ENCODE measurements around the gene COL26A1.

COL26A1 gene

DNA sequence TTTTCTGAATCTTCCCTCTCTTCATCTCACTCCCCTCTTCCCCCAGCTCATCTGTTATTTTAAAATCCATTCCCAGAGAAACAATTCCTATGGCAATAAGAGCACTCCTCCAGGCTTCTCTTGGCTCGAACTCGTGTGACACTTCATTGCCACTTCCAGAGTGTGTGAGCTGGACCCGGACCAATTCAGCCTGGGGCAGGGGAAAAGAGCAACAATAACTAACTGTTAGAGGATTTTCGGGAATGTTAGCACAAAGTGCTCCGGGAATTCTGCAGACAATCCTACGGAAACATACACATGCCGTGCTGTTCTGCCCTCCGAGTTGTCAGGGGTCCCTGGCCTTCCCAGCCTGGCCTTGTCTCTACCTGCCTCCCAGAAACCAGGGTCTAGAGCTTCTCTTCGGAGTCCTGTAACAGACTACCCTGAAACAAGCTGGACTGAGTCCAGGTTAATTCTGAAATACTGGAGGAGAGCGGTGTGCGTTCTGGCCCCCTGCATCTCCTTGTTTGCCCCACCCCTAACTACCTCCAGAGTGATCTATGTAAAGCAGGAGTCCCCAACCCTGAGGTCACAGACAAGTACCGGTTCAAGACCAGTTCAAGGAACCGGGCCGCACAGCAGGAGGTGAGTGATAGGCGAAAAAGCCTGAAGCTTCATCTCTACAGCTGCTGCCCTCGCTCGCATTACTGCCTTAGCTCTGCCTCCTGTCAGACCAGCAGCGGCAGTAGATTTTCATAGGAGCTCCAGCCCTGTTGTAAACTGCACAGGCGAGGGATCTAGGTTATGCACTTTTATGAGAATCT, 11.3 kb downstream of the COL26A1 start:
- no peak for DNase-seq (ENCODE audit: low read depth)

DNA sequence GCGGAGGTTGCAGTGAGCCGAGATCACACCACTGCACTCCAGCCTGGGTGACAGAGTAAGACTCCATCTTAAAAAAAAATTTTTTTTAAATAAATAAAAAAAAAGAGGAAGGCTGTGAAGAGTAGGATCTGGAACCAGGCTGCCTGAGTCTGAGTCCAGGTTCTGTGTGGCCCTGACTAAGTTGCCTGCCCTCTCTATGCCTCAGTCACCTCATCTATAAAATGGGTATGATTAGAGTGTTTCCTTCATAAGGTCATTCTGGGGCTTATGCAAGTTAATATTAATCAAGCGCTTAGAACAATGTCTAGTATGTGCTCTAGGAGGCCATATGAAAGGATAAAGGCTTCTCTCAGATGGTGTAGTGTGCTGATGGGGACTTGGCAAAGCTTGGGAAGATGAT, 12.3 kb downstream of the COL26A1 start:
- DNase-seq (ENCODE audit: low read depth), result no peak

DNA sequence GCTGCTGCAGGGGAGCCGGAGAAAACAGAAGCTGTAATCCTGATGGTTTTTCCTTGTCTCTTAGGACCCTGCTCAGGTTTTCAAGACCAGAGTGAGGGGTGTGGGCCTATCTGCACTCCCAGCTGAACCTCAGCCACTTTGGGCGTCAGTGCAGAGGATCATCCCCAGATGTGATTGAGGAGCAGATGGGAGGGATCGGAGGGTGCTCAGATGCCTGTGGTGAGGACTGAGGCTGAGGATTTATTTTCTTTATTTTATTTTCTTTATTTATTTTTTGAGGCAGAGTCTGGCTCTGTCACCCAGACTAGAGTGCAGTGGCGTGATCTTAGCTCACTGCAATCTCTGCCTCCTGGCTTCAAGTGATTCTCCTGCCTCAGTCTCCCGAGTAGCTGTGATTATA, 13.9 kb downstream of the COL26A1 start:
- no peak for DNase-seq (ENCODE audit: low read depth)

DNA sequence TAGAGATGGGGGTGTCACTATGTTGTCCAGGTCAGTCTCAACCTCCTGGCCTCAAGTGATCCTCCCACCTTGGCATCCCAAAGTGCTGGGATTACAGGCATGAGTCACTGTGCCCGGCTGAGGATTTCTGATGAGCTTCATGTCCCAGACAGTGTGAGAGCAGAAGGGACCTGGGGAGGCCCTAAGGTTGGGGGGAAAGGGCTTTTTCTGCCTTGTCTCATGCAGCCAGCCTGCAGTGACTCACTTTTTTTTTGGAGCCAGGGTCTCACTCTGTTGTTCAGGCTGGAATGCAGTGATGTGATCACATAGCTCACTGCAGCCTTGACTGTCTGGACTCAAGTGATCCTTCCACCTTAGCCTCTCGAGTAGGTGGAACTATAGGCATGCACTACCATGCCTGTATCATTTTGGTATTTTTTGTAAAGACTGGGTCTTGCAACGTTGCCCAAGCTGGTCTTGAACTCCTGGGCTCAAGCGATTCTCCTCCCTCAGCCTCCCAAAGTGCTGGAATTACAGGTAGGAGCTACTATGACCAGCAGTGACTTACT, 14.6 kb downstream of the COL26A1 start:
- DNase-seq (ENCODE audit: low read depth), result no peak

DNA sequence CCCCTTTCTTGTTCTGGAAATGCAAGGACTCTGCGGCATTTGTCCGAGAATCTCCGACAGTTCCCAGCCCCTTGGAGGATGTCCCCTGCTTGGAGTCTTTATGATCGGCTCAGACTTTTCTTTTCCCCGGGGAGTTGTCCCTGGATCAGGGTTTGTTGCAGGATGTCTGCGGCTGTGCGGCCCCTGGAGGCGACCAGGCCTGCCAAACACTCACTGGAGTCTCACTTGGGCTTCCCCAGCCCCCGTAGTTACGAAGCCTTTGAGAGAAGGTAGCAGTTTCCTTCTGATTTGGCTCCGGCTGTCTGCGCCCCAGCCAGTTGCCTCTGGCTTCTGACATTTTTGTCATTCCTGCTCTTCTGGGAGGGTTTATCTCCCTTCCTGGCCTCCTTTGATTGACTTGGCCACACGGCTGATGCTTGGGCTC, 16.1 kb downstream of the COL26A1 start:
- no peak for DNase-seq (ENCODE audit: low read depth)

DNA sequence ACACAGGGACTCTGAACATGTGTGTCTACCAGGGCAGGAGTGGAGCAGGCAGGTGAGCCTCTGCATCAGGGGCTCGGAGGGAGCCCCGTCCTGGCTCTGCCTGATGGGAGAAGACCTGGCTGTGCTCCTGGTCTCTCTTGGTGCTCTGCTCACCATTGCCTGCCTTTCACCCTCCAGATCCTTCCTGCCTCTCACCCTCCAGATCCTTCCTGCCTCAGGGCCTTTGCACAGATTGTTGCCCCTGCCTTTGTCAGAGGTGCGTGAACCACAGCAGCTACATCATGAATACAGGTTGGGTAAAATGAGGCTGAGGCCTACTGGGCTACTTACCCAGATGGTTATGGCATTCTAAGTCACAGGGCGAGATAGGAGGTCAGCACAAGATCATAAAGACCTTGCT, 16.6 kb downstream of the COL26A1 start:
- no peak for DNase-seq (ENCODE audit: low read depth)

DNA sequence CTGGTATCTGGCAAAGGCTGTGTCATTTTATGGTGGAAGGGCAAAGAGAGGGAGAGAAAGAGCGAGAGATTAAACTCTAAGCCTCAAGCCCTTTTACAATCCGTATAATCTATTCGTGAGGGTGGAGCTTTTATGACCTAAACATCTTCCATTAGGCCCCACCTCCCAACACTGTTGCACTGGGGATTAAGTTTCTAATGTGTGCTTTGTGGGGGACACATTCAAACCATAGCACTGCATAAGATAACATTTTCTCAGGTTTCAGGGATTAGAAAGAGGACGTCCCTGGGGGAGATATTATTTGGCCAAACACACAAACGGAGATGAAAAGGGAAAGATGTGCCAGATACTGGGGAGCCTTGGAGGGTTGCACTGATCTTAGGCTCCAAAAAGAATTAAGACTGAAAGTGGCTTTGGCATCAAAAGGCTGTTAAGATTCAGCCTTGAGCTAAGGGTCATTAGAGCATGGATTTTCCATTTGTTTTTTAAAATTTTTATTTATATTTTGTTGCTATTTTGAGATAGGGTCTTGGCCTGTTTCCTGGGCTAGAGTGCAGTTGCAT, 19.0 kb downstream of the COL26A1 start:
- DNase-seq (ENCODE audit: low read depth), result no peak

DNA sequence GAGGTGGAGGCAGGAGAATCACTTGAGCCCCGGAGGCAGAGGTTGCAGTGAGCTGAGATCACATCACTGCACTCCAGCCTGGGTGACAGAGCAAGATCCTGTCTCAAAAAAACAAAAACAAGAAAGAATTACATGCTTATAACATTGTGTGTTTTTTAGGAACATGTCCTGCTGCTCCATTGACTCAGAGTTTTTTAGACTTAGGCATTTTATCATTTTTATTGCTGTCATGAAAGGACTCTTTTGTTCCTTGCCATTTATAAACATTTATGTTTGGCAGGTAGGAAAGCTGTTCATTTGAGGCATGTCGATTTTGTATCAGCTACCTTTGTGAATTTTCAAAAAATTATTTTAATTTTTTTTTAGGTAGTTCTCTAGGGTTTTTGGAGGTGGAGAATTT, 20.3 kb downstream of the COL26A1 start:
- DNase-seq (ENCODE audit: low read depth), result no peak

DNA sequence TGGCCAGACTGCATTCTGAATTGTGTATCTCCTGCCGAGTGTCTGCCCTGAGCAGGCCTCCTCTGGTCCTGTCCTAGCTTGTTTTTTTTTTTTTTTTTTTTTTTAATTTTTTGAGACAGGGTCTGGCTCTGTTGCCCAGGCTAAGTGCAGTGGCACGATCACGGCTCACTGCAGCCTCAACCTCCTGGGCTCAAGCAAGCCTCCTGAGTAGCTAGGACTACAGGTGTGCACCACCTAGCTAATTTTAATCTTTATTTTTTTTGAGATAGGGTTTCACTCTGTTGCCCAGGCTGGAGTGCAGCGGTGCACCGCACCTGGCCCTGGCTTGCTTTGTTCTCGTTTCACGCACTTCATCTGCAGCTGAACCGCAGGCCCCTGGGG, 23.5 kb downstream of the COL26A1 start:
- DNase-seq (ENCODE audit: low read depth), result no peak

DNA sequence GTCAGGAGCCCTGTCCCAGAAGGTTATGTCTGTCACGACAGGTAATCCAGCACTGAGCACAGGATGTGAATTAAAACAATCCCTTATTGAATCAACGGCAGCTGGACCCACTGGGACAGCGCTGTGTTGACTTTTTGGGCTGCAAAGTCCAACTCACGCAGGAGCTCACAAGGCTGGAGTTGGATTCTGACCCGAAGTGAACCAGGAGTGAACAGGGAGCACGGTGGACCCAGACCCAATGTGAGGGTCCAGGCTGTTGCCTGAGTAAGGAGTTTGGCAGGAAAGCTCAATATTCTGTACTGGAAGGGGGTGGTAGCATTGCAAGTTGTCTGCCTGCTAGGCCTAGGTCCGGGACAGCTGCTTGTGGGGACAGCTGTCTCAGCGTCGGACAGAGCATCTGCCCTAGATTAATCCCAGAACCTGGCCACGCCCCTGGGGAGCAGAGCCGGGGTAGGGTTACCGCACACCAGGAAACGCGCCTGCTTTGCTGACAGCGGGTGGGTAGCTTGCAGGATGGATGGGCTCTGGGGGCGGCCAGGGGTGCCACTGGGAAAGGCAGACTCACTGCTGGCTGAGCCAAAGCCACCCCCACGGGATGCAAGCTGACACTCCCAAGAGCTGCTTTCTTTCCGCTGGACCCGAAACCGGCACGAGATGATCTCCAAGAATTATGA, 24.0 kb downstream of the COL26A1 start:
- no peak for DNase-seq (ENCODE audit: low read depth)

DNA sequence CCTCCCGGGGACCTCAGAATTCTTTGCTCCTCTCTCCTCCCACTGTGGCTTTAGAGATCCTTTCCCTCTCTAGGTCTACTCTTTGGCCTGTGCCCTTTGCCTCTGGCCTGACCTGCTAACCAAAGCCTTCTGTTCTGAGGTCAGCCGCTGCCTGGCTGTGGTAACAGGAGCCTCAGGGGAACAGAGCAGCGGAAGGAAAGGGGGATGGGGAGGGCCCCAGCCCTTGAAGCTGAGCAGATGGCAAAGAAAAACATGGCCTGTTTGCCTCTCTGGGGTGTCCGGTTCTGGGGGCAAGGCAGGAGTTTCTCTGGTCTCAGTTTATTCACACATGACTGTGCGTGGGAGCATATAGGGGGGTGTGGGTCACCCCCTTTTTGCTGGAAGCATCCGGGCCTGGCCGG, 28.2 kb downstream of the COL26A1 start:
- DNase-seq (ENCODE audit: low read depth), result no peak

DNA sequence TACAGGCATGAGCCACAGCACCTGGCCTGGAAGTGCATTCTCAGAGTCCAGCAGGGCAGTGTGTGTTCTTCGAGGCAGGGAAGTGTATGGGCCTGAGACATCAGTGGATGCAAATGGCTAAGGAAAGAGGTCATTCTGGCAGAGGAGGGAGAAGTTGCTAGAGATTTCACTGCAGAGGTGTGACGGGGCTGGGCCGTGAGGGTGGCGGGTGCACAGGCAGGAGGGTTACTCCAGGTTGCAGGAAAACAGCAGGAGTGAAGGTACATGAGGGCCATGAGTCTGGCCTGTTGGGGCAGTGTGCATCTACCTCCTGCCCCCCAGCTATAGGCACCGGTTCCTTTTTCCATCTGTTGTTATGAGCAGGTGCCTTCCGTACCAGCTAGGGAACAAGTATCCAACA, 29.3 kb downstream of the COL26A1 start:
- no peak for DNase-seq (ENCODE audit: low read depth)

DNA sequence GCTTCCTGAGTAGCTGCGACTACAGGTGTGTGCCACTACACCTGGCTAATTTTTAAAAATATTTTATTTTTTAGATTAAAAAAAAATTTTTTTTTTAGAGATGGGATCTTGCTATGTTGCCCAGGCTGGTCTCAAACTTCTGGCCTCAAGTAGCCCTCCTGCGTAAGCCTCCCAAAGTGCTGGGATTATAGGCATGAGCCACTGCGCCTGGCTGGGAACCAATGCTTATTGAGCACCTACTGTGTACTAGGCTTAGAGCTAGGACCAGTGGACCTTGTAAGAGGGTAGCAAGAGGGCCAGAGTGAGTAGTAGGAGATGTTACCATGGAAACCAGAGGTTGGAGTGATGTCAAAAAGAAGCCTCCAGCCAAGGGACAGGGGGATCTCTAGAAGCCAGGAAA, 31.2 kb downstream of the COL26A1 start:
- no peak for DNase-seq (ENCODE audit: low read depth)

DNA sequence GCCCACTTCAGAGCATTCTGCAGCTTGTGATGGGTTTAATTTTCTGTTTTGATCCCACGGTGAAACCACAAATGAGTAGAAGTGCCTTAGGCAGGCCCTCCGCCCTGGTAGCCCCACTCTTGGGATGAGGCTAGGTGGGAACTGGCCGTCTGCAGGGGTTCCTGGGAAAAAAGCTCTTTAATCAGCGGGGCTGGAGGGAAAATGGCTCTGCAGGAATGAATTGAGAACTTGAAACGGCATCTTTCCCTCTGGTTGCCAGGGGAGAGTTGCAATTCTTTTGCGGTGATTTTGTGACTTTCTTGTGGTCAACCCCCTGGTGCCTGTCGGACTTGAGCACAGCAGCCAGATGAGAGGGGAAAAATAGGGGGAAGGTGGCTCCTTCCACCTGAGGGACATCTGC, 32.7 kb downstream of the COL26A1 start:
- no peak for DNase-seq (ENCODE audit: low read depth)

DNA sequence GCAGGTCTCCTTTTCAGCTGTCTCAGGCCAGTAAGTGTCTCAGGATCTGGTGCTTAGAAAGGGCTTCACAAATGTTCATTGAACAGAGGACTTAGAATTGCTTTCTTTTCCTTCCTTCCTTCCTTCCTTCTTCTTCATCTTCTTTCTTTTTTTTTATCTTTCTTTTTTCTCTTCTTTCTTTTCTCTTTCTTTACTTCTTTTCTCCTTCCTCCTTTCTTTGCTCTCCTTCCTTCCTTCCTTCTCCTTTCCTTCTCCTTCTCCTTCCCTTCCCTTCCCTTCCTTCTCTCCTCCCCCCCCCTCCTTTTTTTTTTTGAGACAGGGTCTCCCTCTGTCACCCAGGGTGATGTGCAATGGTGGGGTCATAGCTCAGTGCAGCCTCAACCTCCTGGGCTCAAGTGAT, 34.6 kb downstream of the COL26A1 start:
- no peak for DNase-seq (ENCODE audit: low read depth)

DNA sequence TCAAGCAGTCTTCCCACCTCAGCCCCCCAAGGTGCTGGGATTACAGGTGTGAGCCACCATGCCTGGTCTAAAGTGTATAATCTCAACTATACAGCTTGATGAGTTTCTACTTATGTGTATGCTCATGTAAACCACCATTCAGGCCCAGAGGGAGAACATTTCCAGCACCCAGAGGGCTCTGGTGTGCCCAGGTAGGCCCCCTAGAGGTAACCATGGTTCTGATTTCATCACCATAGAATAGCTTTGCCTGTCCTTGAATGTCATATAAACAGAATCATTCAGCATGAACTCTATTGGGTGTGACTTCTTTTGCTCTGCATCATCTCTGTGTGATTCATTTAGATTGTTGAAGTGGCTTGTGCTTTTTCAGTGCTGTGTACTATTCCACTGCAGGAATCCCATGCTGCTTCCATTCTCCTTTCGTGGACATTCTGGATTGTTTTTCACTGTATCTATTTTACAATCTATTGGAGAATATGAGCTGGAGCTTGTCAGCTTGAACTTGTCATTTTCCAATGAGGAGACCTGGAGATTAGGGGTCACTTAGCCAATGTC, 35.2 kb downstream of the COL26A1 start:
- no peak for DNase-seq (ENCODE audit: low read depth)

DNA sequence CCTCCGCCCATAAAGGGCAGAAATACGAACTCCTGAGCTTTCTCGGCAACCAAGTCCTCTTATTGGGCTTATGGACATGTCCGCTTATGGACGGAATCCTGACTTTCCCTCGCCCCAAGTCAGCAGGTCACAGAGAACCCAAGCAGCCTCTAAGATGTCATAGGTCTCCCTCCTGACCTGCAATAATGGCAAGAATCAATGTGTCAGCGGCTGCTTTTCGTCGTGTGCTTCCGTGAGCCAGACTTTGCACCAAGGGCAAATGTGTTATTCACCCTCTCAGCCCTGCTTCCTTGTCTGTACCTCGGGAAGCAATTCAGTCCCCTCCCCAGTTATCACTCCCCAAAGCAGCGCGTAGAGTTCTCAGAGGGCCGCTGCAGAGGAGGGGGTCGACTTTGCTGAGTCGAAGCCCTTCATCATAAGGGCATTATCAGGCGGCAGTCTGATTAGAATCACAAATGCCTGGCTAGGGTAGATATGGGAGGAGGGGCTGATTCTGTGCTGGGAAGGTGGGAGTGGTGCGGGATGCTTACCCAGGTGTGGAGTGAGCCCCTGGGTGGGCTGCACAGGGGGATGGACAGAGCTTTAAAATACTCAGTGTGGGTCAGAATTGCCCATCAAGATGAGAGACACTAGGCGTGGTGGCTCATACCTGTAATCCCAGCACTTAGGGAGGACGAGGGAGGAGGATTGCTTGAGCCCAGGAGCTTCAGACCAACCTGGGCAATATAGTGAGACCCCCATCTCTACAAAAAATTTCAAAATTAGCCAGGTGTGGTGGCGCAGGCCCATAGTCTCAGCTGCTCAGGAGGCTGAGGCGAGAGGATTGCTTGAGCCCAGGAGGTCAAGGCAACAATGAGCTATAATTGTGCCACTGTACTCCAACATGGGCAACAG, 36.0 kb downstream of the COL26A1 start:
- DNase-seq (ENCODE audit: low read depth), result no peak

DNA sequence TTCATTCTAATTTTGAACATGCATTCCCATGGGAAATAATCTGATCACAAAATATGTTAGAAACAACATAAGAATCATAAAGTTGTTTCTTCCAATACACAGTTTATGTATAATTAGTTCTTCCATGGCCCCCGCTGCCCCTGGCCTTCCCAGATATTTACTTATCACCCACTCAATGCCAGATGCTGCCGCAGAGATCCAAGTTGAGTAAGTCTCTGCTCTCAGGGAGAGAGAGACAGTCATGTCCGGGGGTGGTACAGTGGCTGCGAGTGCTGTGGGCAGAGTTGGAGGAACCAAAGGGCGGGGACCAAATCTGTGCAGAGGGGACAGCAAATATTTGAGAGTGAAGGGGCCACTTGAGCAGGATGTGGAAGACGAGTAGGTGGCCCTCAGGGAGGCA, 37.1 kb downstream of the COL26A1 start:
- DNase-seq (ENCODE audit: low read depth), result no peak

DNA sequence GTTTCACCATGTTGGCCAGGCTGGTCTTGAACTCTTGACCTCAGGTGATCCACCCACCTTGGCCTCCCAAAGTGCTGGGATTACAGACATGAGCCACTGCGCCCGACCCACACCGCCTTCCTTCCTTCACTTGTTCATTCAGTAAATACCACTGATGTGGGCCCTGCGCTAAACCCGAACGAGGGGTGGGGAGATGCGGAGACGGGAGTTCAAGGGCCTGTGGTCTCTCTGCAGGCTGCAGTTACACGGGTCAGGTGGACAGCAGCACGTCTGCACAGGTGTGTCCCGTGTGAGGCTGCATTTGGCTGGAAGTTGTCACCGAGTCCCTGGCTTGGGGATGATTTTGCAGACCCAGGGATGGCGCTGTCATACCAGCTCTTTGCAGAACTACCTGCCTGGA, 38.1 kb downstream of the COL26A1 start:
- DNase-seq (ENCODE audit: low read depth), result no peak

DNA sequence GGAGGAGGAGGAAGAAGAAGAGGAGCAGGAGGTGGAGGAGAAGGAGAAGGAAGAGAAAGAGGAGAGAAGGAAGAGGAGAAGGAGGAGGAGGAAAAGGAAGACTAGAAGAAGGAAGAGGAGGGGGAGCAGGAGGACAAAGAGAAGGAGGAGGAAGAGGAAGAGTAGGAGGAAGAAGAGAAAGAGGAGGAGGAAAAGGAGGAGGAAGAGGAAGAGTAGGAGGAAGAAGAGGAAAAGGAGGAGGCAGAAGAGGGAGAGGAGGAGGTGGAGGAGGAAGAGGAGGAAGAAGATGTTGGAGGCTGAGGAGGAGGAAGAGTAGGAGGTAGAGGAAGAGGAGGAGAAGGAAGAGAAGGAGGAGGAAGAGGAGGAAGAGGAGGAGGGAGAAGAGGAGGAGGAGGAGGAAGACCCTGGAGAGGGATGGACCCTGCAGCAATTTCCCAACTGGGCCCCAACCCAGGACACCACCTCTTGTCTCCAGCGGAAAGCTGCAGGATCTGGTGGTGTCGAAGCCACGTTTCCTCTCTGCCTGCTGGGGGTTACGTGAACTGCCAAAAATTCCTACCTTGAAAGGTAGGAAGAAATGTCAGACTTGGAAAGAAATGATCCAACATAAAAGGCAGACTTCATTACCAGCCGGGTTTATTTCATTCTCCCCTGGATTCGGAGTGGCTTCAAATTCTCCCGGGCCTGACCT, 38.9 kb downstream of the COL26A1 start:
- no peak for DNase-seq (ENCODE audit: low read depth)

DNA sequence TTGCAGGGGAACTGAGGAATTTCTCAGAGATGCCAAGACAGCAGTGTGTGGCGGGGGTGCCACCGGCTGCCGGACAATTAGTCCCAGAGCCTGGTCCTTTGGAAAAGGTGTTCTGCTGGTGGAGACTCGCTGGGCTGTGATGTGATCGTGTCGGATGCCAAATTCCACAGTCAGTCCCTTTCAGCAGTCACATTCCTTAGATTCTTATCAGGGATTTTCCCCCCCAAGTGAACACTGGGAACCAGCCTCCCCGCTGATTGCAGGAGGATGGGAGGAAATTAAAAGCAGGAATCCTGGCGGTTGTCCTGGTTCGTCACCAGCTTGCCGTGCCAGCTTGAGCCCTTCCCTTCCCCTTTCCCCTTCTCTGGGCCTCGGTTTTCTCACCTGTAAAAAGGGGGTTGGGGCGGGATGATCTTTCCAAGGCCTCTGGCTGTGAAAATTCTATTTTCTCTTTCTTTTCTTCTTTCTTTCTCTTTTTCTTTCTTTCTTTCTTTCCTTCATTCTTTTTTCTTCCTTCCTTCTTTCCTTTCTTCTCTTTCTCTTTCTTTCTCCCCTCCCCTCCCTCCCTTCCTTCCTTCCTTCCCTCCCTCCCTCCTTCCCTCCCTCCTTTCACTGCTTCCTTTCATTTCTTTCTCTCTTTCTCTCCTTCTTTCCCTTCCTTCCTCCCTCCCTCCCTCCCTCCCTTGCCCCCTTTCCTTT, 39.6 kb downstream of the COL26A1 start:
- peak; percentile 19 for DNase-seq (ENCODE audit: low read depth)

Measured in HS-27A (cell line).